Smooth muscle cell (in vitro differentiated cells): ENCODE results near the gene RNF144A. TPM values are rescaled to one million over a fixed set of nuclear protein-coding genes. Genes with fewer than 3 reads are reported as not detected.

ENCODE experiments used
- DNase-seq: peaks from one replicate; lab custom pipeline; 2025; ENCODE audit not compliant: unreplicated experiment; lab: John Stamatoyannopoulos, UW
- H2AFZ ChIP-seq: fragments of 200-600 bp; sonication (generic); 2 replicates; pipeline ENCODE4 v1.6.0; 2016; ENCODE audit warnings: antibody characterized with exemption, low read depth, mild to moderate bottlenecking
- H3F3A ChIP-seq: fragments of 200-600 bp; sonication (generic); 2 replicates; pipeline ENCODE4 v1.6.0; 2017; ENCODE audit warnings: antibody characterized with exemption, low read depth
- H3K27ac ChIP-seq: fragments of 200-600 bp; sonication (generic); 2 replicates; pipeline ENCODE4 v1.5.1; 2016; ENCODE audit warnings: low read depth, mild to moderate bottlenecking
- H3K27me3 ChIP-seq: fragments of 200-600 bp; sonication (generic); 2 replicates; pipeline ENCODE4 v1.6.1; 2016; ENCODE audit warnings: low read depth, mild to moderate bottlenecking
- H3K36me3 ChIP-seq: fragments of 200-600 bp; sonication (generic); 2 replicates; pipeline ENCODE4 v1.5.1; 2016; ENCODE audit warnings: low read depth
- H3K4me1 ChIP-seq: fragments of 200-600 bp; sonication (generic); 2 replicates; pipeline ENCODE4 v1.5.1; 2016; ENCODE audit warnings: low read depth
- H3K4me2 ChIP-seq: fragments of 200-600 bp; sonication (generic); 2 replicates; pipeline ENCODE4 v1.6.0; 2016; ENCODE audit warnings: mild to moderate bottlenecking
- H3K4me3 ChIP-seq: fragments of 200-600 bp; sonication (generic); 2 replicates; pipeline ENCODE4 v1.5.1; 2016; ENCODE audit warnings: mild to moderate bottlenecking
- H3K79me2 ChIP-seq: fragments of 200-600 bp; sonication (generic); 2 replicates; pipeline ENCODE4 v1.6.0; 2016; ENCODE audit warnings: low read depth, mild to moderate bottlenecking
- H3K9ac ChIP-seq: fragments of 200-600 bp; sonication (generic); 2 replicates; pipeline ENCODE4 v1.6.0; 2016; ENCODE audit warnings: low read depth
- H3K9me3 ChIP-seq: fragments of 200-600 bp; sonication (generic); replicated peaks from 2 replicates; pipeline ENCODE4 v1.5.1; 2016; ENCODE audit warnings: low read depth
- H4K20me1 ChIP-seq: fragments of 200-600 bp; sonication (generic); 2 replicates; pipeline ENCODE4 v1.6.0; 2016; ENCODE audit warnings: low read depth
- CTCF ChIP-seq: fragments of 200-600 bp; sonication (generic); IDR thresholded peaks from 2 replicates; pipeline ENCODE4 v1.5.1; 2017; ENCODE audit warnings: borderline replicate concordance, mild to moderate bottlenecking, antibody characterized with exemption; ENCODE audit not compliant: insufficient read depth, poor library complexity, severe bottlenecking
- WGBS: methylation state at CpG from one replicate; pipeline ENCODE4 v1.1.7; 2016; ENCODE audit warnings: low lambda C conversion rate; 5-methylcytosine and 5-hydroxymethylcytosine counted together
- polyA plus RNA-seq: library from polyadenylated mRNA; unstranded; fragments of >200 nt; fragmentation: Nextera tagmentation; extraction: Ambion mirVana; gene quantifications from 2 replicates; pipeline ENCODE4 v1.2.1, GENCODE V29; 2016
- total RNA-seq: library from RNA; depleted of rRNA; stranded (reverse); fragments of >200 nt; gene quantifications from 2 replicates; pipeline ENCODE4 v1.2.3, GENCODE V29; 2014

Gene RNF144A
- total and polyA plus RNA-seq, 2 experiments from 2014 or later: 10.0 to 23.3 TPM

DNA sequence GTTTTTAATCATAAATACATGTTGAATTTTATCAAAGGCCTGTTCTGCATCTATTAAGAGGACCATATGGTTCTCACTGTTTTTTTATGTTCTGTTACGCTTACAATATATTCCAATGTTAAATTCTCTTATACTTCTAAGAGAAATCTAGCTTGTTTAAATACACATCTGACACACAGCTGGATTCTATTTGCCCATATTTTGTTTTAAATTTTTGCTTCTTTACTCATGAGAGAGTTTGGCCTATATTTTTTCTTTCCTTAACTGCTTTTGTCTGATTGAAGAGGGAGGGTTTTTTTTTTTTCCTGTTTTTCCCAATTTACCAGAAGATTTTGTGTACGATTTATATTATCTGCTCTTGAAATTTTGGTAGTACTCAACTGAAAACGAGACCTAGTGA is 34.9 kb downstream of the RNF144A start:
- no peaks in the 10 kb centered on the region for H3K9me3 ChIP-seq
- H4K20me1 ChIP-seq: no peaks in the 10 kb centered on the region
- DNase-seq: no peak
- no peak overlapping the region for H2AFZ ChIP-seq
- no peak overlapping the region for H3K27ac ChIP-seq
- H3K27me3 ChIP-seq: no peaks in the 10 kb centered on the region
- peaks cover 5% of the 10 kb centered on the region for H3F3A ChIP-seq
- H3K9ac ChIP-seq: no peak overlapping the region
- no peaks in the 10 kb centered on the region for H3K79me2 ChIP-seq
- H3K4me3 ChIP-seq: no peak overlapping the region
- H3K4me2 ChIP-seq: no peak overlapping the region
- peaks cover 9% of the 10 kb centered on the region for H3K4me1 ChIP-seq
- no peak for TF ChIP-seq CTCF
- no peaks in the 10 kb centered on the region for H3K36me3 ChIP-seq
- WGBS: 61% methylated on average over 3 of the region's 3 CpGs

DNA sequence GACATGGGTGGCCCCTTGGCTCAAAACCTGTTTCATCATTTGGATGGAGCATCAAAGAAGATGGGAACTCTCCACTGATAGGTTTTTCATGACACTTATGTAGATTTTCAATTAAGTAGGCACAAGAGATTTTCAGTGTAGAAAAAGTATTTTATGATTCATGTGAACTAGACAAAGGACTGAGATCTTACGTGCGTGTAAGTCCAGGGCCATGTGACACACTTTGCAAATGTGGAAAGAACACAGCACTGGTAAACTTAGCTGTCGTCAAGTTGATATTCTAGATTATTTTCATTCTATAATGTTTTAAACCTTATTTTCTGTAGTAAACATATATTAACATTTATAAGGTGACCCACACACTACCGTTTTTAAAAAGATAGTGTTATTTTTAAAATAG is 37.4 kb downstream of the RNF144A start:
- peaks cover 9% of the 10 kb centered on the region for H3K4me1 ChIP-seq
- no peak overlapping the region for H3K4me3 ChIP-seq
- no peaks in the 10 kb centered on the region for H3F3A ChIP-seq
- H3K36me3 ChIP-seq: no peaks in the 10 kb centered on the region
- DNase-seq: no peak
- no peak overlapping the region for H2AFZ ChIP-seq
- WGBS: 90% methylated on average over 4 of the region's 4 CpGs
- no peak overlapping the region for H3K27ac ChIP-seq
- no peak overlapping the region for H3K9ac ChIP-seq
- no peak overlapping the region for H3K4me2 ChIP-seq
- no peaks in the 10 kb centered on the region for H3K27me3 ChIP-seq
- no peaks in the 10 kb centered on the region for H3K9me3 ChIP-seq
- no peaks in the 10 kb centered on the region for H3K79me2 ChIP-seq
- no peak for TF ChIP-seq CTCF
- H4K20me1 ChIP-seq: no peaks in the 10 kb centered on the region

GRCh38 chr2:6955511-6956136 is 38.4 kb downstream of the RNF144A start:
- Histone ChIP-seq H4K20me1 (no peaks in the 10 kb centered on the region), H3K27me3 (no peaks in the 10 kb centered on the region), H3K27ac (peak overlapping the region; percentile 58), H3K4me1 (peaks cover 9% of the 10 kb centered on the region), H3K4me2 (peak overlapping the region; percentile 11), H3K9me3 (no peaks in the 10 kb centered on the region), H3K36me3 (no peaks in the 10 kb centered on the region), H3K9ac (no peak overlapping the region), H2AFZ (no peak overlapping the region), H3K79me2 (no peaks in the 10 kb centered on the region), H3K4me3 (no peak overlapping the region), H3F3A (no peaks in the 10 kb centered on the region)
- 40% methylated on average over 2 of the region's 2 CpGs for WGBS
- no peak for TF ChIP-seq CTCF
- no peak for DNase-seq

- H4K20me1 ChIP-seq: no peaks in the 10 kb centered on the region
- no peaks in the 10 kb centered on the region for H3K27me3 ChIP-seq
- H3K27ac ChIP-seq: no peak overlapping the region
- no peak overlapping the region for H2AFZ ChIP-seq
- H3K9me3 ChIP-seq: no peaks in the 10 kb centered on the region
- no peaks in the 10 kb centered on the region for H3K79me2 ChIP-seq
- no peaks in the 10 kb centered on the region for H3F3A ChIP-seq
- no peaks in the 10 kb centered on the region for H3K36me3 ChIP-seq
- H3K9ac ChIP-seq: no peak overlapping the region
- DNase-seq: no peak
- TF ChIP-seq CTCF: no peak
- H3K4me2 ChIP-seq: no peak overlapping the region
- no peak overlapping the region for H3K4me3 ChIP-seq
- WGBS: 56% methylated on average over 3 of the region's 3 CpGs
- peaks cover 9% of the 10 kb centered on the region for H3K4me1 ChIP-seq
Measured at GRCh38 chr2:6956566-6956965, 39.4 kb downstream of the RNF144A start.
